ENCODE results near the gene TAF11L11. TPM values are rescaled to one million over a fixed set of nuclear protein-coding genes. Genes with fewer than 3 reads are reported as not detected.

The TAF11L11 gene
- polyA plus RNA-seq, 1 donor (not counting 4 experiments of a cell fraction or from before 2014, with no cell fraction given), result not detected

DNA sequence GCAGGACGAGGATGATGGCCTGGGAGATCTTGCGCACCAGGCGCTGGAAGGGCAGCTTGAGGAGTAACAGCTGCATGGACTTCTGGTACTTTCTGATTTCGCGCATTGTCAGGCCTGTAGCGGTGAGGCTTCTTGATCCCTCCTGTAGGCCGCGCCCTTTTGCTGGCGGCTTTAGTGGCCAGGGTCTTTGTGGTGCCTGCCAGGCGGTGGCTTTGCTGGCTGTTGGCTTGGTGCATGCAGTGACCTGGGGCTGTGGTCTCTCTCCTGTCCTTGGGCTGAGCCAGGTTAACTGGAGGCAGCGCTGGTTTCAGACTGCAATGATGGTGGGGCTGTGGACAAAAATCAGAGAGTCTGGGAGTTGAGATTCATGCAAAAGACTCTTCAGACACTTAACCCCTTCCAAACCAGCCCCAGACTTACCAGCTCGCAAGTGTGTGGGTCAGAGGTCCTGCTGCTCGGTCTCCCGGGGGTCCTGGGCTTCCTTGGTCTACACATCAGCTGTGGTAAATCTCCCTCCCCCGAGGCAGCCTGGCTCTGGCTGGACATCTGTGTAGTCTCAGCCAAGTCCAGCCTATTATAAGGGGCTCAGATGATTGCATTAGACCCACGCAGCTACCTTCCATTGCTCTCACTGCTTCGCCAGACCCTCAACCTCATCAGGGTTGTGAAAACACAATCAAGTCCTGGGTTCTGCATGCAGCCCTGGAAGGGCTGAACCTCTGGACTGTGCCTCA, 11.1 kb downstream of the TAF11L11 start:
- DNase-seq (ENCODE audit: low read depth, low spot score), result no peak
- H3K79me2 ChIP-seq (ENCODE audit: control insufficient read depth, insufficient read depth, low read length), result no peaks in the 10 kb centered on the region
- no peaks in the 10 kb centered on the region for H3K27me3 ChIP-seq (ENCODE audit: control insufficient read depth, extremely low read depth, insufficient read depth, low read length)
- no peaks in the 10 kb centered on the region for H4K20me1 ChIP-seq (ENCODE audit: control insufficient read depth, extremely low read depth, insufficient read depth, low read length)
- H3K4me1 ChIP-seq (ENCODE audit: control insufficient read depth, extremely low read depth, insufficient read depth, low read length), result no peaks in the 10 kb centered on the region
- H3K9me3 ChIP-seq (ENCODE audit: control insufficient read depth, low read depth, low read length), result no peaks in the 10 kb centered on the region
- H3K9me1 ChIP-seq (ENCODE audit: control insufficient read depth, extremely low read depth, insufficient read depth, low read length), result no peaks in the 10 kb centered on the region
- no peak overlapping the region for H3K27ac ChIP-seq (ENCODE audit: control insufficient read depth, insufficient read depth, low read length)
- TF ChIP-seq CTCF (optimal IDR thresholded peaks at IDR 0.05 in 1 of 3, IDR thresholded peaks at IDR 0.05 in 1 of 3, conservative IDR thresholded peaks at IDR 0.05 in 1 of 3; ENCODE audit: extremely low read depth in 1 of 3, insufficient read depth in 2 of 3, low read length in 3 of 3), result no peak
- no peak for TF ChIP-seq EZH2 (IDR thresholded peaks at IDR 0.05; ENCODE audit: low read length)
- no peak for FAIRE-seq
- H3K4me3 ChIP-seq (ENCODE audit: control insufficient read depth in 2 of 3, extremely low read depth in 1 of 3, insufficient read depth in 2 of 3, low read depth in 1 of 3, low read length in 3 of 3), result no peak overlapping the region
- H3K4me2 ChIP-seq (ENCODE audit: control insufficient read depth, extremely low read depth, insufficient read depth, low read depth, low read length), result no peak overlapping the region
- no peaks in the 10 kb centered on the region for H3K36me3 ChIP-seq (ENCODE audit: control insufficient read depth in 2 of 2, extremely low read depth in 1 of 2, insufficient read depth in 2 of 2, low read length in 2 of 2)
- H2AFZ ChIP-seq (ENCODE audit: control insufficient read depth, low read length), result no peak overlapping the region
- dilution Hi-C loops (cut with MboI; ENCODE audit: extremely low pct_ligation_motif_present, low sequenced_read_pairs), result no loop called here
- no peak overlapping the region for H3K9ac ChIP-seq (ENCODE audit: control insufficient read depth, extremely low read depth, insufficient read depth, low read length)

GRCh38 chr5:17619354-17619753, 15.4 kb downstream of the TAF11L11 start:
- H3K27me3 ChIP-seq (ENCODE audit: control insufficient read depth, extremely low read depth, insufficient read depth, low read length), result no peaks in the 10 kb centered on the region
- H2AFZ ChIP-seq (ENCODE audit: control insufficient read depth, low read length), result no peak overlapping the region
- no peaks in the 10 kb centered on the region for H3K36me3 ChIP-seq (ENCODE audit: control insufficient read depth in 2 of 2, extremely low read depth in 1 of 2, insufficient read depth in 2 of 2, low read length in 2 of 2)
- no peaks in the 10 kb centered on the region for H3K79me2 ChIP-seq (ENCODE audit: control insufficient read depth, insufficient read depth, low read length)
- dilution Hi-C loops (cut with MboI; ENCODE audit: extremely low pct_ligation_motif_present, low sequenced_read_pairs), result no loop called here
- H3K4me1 ChIP-seq (ENCODE audit: control insufficient read depth, extremely low read depth, insufficient read depth, low read length), result no peaks in the 10 kb centered on the region
- no peak overlapping the region for H3K4me2 ChIP-seq (ENCODE audit: control insufficient read depth, extremely low read depth, insufficient read depth, low read depth, low read length)
- H3K4me3 ChIP-seq (ENCODE audit: control insufficient read depth in 2 of 3, extremely low read depth in 1 of 3, insufficient read depth in 2 of 3, low read depth in 1 of 3, low read length in 3 of 3), result no peak overlapping the region
- no peak overlapping the region for H3K9ac ChIP-seq (ENCODE audit: control insufficient read depth, extremely low read depth, insufficient read depth, low read length)
- H3K9me1 ChIP-seq (ENCODE audit: control insufficient read depth, extremely low read depth, insufficient read depth, low read length), result no peaks in the 10 kb centered on the region
- FAIRE-seq (no peak), DNase-seq (ENCODE audit: low read depth, low spot score) (no peak)
- no peak overlapping the region for H3K27ac ChIP-seq (ENCODE audit: control insufficient read depth, insufficient read depth, low read length)
- H4K20me1 ChIP-seq (ENCODE audit: control insufficient read depth, extremely low read depth, insufficient read depth, low read length), result no peaks in the 10 kb centered on the region
- TF ChIP-seq CTCF (optimal IDR thresholded peaks at IDR 0.05 in 1 of 3, IDR thresholded peaks at IDR 0.05 in 1 of 3, conservative IDR thresholded peaks at IDR 0.05 in 1 of 3; ENCODE audit: extremely low read depth in 1 of 3, insufficient read depth in 2 of 3, low read length in 3 of 3) (no peak), EZH2 (IDR thresholded peaks at IDR 0.05; ENCODE audit: low read length) (no peak)
- no peaks in the 10 kb centered on the region for H3K9me3 ChIP-seq (ENCODE audit: control insufficient read depth, low read depth, low read length)

Measured in keratinocyte (primary cell).